Measurements from ENCODE around the gene PRKCA. TPM values are rescaled to one million over a fixed set of nuclear protein-coding genes. Genes with fewer than 3 reads are reported as not detected.
"Not testable (repeated sequence)": the region's sequence is repeated elsewhere in the genome, so short reads cannot be mapped to it uniquely, and the experiment has no call there.

The PRKCA gene
- 20.7 and 22.8 TPM in 2 replicates for total RNA-seq (2022)
- percentile 64 among the genes with signal in this experiment for Bru-seq, nascent RNA
- BruChase-seq, experiment 1, labeled RNA remaining after a 6-hour chase: percentile 57 among the genes with signal in this experiment
- BruChase-seq, experiment 2, labeled RNA remaining after a 2-hour chase: percentile 58 among the genes with signal in this experiment
- long read RNA-seq, partial matches to known transcripts: 0 of 11 reads
- long read RNA-seq, other reads (novel, unspliced or antisense): 9 of 11 reads

DNA sequence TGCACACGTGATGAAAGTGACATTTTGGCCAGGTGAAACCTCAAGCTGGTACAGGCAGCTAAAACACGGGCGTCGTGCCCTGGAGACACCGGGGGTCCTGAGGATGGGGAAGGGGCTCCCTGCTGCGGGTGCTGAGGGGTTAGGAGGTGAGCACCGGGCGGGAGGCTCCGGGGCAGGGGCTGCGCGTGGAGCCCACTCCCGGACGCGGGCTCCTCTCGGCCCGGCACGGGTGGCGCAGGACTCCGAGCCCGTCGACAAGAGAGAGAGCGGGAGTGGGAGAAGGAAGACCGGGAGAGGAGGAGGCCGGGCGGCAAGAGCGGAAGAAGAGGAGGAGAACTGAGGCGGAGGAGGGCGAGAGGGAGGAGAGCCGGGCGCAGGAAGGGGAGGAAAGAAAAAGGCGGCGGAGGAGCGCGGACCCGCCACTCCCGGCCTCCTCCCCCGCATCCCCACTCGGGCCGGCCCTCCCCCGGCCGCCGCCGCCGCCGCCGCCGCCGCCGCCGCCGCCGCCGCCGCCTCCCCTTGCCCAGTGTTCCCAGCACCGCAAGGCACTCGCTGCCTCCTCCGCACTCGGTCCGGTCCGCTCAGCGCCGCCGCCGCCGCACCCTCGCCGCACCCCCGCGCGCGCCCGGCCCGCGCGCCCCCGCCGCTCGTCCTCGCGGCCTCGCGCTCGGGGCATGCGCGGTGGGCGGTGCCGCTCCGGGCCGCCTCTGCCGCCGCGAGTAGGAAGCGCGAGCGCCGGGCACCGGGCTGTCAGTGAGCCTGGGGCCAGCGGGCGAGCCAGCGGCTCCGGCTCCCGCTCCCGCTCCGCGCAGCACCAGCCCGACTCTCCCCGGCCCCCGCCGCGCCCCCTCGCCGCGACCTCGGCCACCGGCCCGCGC, at the start of gene PRKCA:
TSS of gene PRKCA (plus strand) at position 750 of the 878 bp plus-strand sequence.
- no peaks in the 10 kb centered on the region for H3K9me3 Mint-ChIP-seq (ENCODE audit: unreplicated experiment)
- ChIA-PET CTCF (interaction anchor here (0.6 to 2.4 kb wide), 3 partner anchors 102 to 265 kb away, joined by 3 to 8 read pairs (median 3); no protein-coding TSS in a partner anchor), POLR2A (interaction anchor here (0.6 to 1.3 kb wide), 7 partner anchors 29 to 1280 kb away, joined by 3 to 5 read pairs (median 3); no protein-coding TSS in a partner anchor)
- H3K27me3 Mint-ChIP-seq (ENCODE audit: insufficient read depth, unreplicated experiment): no peaks in the 10 kb centered on the region
- peak; percentile 63 for DNase-seq (ENCODE audit: unreplicated experiment)
- H3K36me3 Mint-ChIP-seq (ENCODE audit: insufficient read depth, unreplicated experiment): no peaks in the 10 kb centered on the region
- no peak for TF ChIP-seq CTCF (IDR thresholded peaks at IDR 0.05; ENCODE audit: unreplicated experiment)
- intact Hi-C loops (cut with micrococcal nuclease): loop anchor here (1.0 to 10.0 kb wide), 4 partner anchors 133 to 373 kb away; no protein-coding TSS in a partner anchor
- H3K4me1 Mint-ChIP-seq (ENCODE audit: insufficient read depth, unreplicated experiment): peaks cover 35% of the 10 kb centered on the region
- BruUV-seq (replicated peaks): no TSS peak
- peak within 1 kb of the TSS; percentile 97 for H3K27ac Mint-ChIP-seq (ENCODE audit: low read depth, unreplicated experiment)
- peak within 1 kb of the TSS; percentile 96 for H3K4me3 Mint-ChIP-seq (ENCODE audit: unreplicated experiment)

DNA sequence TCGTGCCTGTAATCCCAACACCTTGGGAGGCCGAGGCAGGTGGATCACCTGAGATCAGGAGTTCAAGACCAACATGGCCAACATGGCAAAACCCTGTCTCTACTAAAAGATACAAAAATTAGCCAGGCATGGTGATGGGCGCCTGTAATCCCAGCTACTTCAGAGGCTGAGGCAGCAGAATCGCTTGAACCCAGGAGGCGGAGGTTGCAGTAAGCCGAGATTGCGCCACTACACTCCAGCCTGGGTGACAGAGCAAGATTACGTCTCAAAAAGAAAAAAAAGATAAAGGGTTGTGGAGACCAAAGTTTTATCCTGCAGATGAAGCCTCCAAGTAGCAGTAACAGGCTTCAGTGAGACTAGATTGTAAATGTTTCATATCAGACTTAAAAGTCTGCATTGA, 49.0 kb upstream of the PRKCA start:
- DNase-seq (ENCODE audit: unreplicated experiment); H3K9me3 Mint-ChIP-seq (ENCODE audit: unreplicated experiment); H3K4me3 Mint-ChIP-seq (ENCODE audit: unreplicated experiment); intact Hi-C loops (cut with micrococcal nuclease); H3K27ac Mint-ChIP-seq (ENCODE audit: low read depth, unreplicated experiment); BruUV-seq (replicated peaks); POLR2A ChIA-PET; H3K36me3 Mint-ChIP-seq (ENCODE audit: insufficient read depth, unreplicated experiment); H3K4me1 Mint-ChIP-seq (ENCODE audit: insufficient read depth, unreplicated experiment); H3K27me3 Mint-ChIP-seq (ENCODE audit: insufficient read depth, unreplicated experiment): not testable (repeated sequence)
- CTCF ChIA-PET: interaction anchor here (0.7 to 1.5 kb wide), 3 partner anchors 261 to 370 kb away, joined by 3 to 5 read pairs (median 3); no protein-coding TSS in a partner anchor

GRCh38 chr17:66255112-66255511, 47.3 kb upstream of the PRKCA start:
- Mint-ChIP-seq H3K4me1 (ENCODE audit: insufficient read depth, unreplicated experiment) (no peaks in the 10 kb centered on the region), H3K27ac (ENCODE audit: low read depth, unreplicated experiment) (no peak overlapping the region), H3K27me3 (ENCODE audit: insufficient read depth, unreplicated experiment) (no peaks in the 10 kb centered on the region), H3K4me3 (ENCODE audit: unreplicated experiment) (no peak overlapping the region), H3K9me3 (ENCODE audit: unreplicated experiment) (no peaks in the 10 kb centered on the region), H3K36me3 (ENCODE audit: insufficient read depth, unreplicated experiment) (no peaks in the 10 kb centered on the region)
- peak; percentile 72 for TF ChIP-seq CTCF (IDR thresholded peaks at IDR 0.05; ENCODE audit: unreplicated experiment)
- POLR2A ChIA-PET: interaction anchor here (0.7 to 1.2 kb wide), 3 partner anchors 311 to 845 kb away, joined by 3 to 4 read pairs (median 3); no protein-coding TSS in a partner anchor
- DNase-seq (ENCODE audit: unreplicated experiment): peak; percentile 82
- CTCF ChIA-PET: interaction anchor here (0.6 to 2.6 kb wide), 13 partner anchors 11 to 778 kb away, joined by 3 to 19 read pairs (median 4); no protein-coding TSS in a partner anchor
- BruUV-seq (replicated peaks): no TSS peak
- intact Hi-C loops (cut with micrococcal nuclease): loop anchor here (1.0 kb wide), 6 partner anchors 48 to 419 kb away; no protein-coding TSS in a partner anchor

DNA sequence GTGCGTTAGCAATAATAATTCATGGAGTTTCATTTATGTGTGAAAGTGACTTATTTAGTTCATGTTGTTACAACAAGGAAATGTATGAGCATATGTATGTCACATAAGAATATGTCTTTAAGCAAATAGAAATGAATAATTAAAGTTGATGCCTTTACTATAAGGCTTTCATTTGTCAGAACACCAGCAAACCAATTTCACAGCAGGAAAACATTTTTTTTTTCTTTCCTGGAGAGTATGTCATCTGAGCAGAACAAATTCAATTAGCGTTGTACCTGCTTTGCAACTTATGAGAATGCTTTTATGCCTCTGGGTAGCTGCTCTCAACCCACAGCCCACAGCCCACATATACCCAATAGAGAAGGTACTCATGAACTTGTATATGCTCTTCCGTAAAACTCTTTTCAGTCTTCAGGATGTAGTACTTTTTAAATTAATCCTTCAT, 46.9 kb upstream of the PRKCA start:
- H3K36me3 Mint-ChIP-seq (ENCODE audit: insufficient read depth, unreplicated experiment): no peaks in the 10 kb centered on the region

More for the DNA sequence above, 46.9 kb upstream of the PRKCA start:
- Mint-ChIP-seq H3K9me3 (ENCODE audit: unreplicated experiment) (no peaks in the 10 kb centered on the region), H3K4me3 (ENCODE audit: unreplicated experiment) (no peak overlapping the region), H3K27me3 (ENCODE audit: insufficient read depth, unreplicated experiment) (no peaks in the 10 kb centered on the region), H3K27ac (ENCODE audit: low read depth, unreplicated experiment) (no peak overlapping the region), H3K4me1 (ENCODE audit: insufficient read depth, unreplicated experiment) (no peaks in the 10 kb centered on the region)
- CTCF ChIA-PET: interaction anchor here (0.6 to 2.6 kb wide), 8 partner anchors 18 to 419 kb away, joined by 3 to 19 read pairs (median 4); no protein-coding TSS in a partner anchor
- no peak for DNase-seq (ENCODE audit: unreplicated experiment)
- intact Hi-C loops (cut with micrococcal nuclease): loop anchor here (1.0 kb wide), 6 partner anchors 48 to 419 kb away; no protein-coding TSS in a partner anchor
- POLR2A ChIA-PET: interaction anchor here (0.6 to 1.2 kb wide), 4 partner anchors 259 to 419 kb away, joined by 3 to 4 read pairs (median 3); no protein-coding TSS in a partner anchor
- no peak for TF ChIP-seq CTCF (IDR thresholded peaks at IDR 0.05; ENCODE audit: unreplicated experiment)
- no TSS peak for BruUV-seq (replicated peaks)

All from MCF 10A (cell line).